ENCODE measurements around the gene FGF14. TPM values are rescaled to one million over a fixed set of nuclear protein-coding genes. Genes with fewer than 3 reads are reported as not detected.

Gene FGF14
- total RNA-seq, 1 donor from 2014 or later, result 0.23 TPM

- H3K36me3 ChIP-seq (ENCODE audit: insufficient read depth, low read length), result no peaks in the 10 kb centered on the region
- no peak for TF ChIP-seq EZH2 (IDR thresholded peaks at IDR 0.05; ENCODE audit: insufficient read depth, low read length)
- no peak for TF ChIP-seq CTCF (IDR thresholded peaks at IDR 0.05; ENCODE audit: insufficient read depth, low read depth, low read length)
- no peak overlapping the region for H2AFZ ChIP-seq (ENCODE audit: low read depth, low read length)
- FAIRE-seq (no peak), DNase-seq (ENCODE audit: low read depth) (no peak)
- Mint-ChIP-seq H3K4me3 (ENCODE audit: unreplicated experiment) (no peak overlapping the region), H3K27ac (ENCODE audit: unreplicated experiment) (no peak overlapping the region), H3K4me1 (ENCODE audit: low read depth, unreplicated experiment) (no peaks in the 10 kb centered on the region), H3K36me3 (ENCODE audit: low read depth, unreplicated experiment) (no peaks in the 10 kb centered on the region), H3K27me3 (ENCODE audit: low read depth, unreplicated experiment) (no peaks in the 10 kb centered on the region), H3K9me3 (ENCODE audit: unreplicated experiment) (peaks cover 1% of the 10 kb centered on the region)
- H4K20me1 ChIP-seq (ENCODE audit: insufficient read depth, low read length), result no peaks in the 10 kb centered on the region
- H3K4me1 ChIP-seq (ENCODE audit: insufficient read depth, low read length), result no peaks in the 10 kb centered on the region
- no peak overlapping the region for H3K4me2 ChIP-seq (ENCODE audit: low read length)
- no peak overlapping the region for H3K4me3 ChIP-seq (ENCODE audit: insufficient read depth, low read depth, low read length)
- H3K9me3 ChIP-seq (ENCODE audit: insufficient read depth, low read depth, low read length), result no peaks in the 10 kb centered on the region
- no peak overlapping the region for H3K27ac ChIP-seq (ENCODE audit: low read depth, low read length)
- no peak overlapping the region for H3K9ac ChIP-seq (ENCODE audit: low read length)
- no peaks in the 10 kb centered on the region for H3K27me3 ChIP-seq (ENCODE audit: insufficient read depth, low read length)
- no peaks in the 10 kb centered on the region for H3K79me2 ChIP-seq (ENCODE audit: insufficient read depth, low read length)
These were observed 50.3 kb downstream of the FGF14 start for GRCh38 chr13:102351521-102351920.

DNA sequence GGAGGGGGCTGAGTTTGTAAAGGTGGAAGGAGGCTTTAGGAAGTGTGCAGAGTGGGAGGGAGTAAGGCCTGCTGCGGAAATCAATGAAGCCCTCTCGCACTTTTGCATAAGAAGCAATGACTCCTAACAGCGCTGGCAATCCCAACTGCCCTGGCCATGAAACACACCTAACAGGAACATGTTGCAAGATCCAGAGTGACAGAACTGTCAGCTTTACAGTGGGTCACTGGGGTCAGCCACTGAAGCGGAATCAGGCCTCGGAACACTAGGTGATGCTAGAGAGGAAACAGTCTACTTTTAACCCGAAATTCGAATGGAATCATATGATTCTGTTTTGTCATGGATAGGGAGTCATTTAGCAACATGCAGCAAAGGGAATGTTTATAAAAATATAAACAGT, 54.4 kb downstream of the FGF14 start:
- Mint-ChIP-seq H3K4me1 (ENCODE audit: low read depth, unreplicated experiment) (no peaks in the 10 kb centered on the region), H3K36me3 (ENCODE audit: low read depth, unreplicated experiment) (no peaks in the 10 kb centered on the region), H3K9me3 (ENCODE audit: unreplicated experiment) (peaks cover 1% of the 10 kb centered on the region), H3K27ac (ENCODE audit: unreplicated experiment) (no peak overlapping the region), H3K4me3 (ENCODE audit: unreplicated experiment) (no peak overlapping the region), H3K27me3 (ENCODE audit: low read depth, unreplicated experiment) (no peaks in the 10 kb centered on the region)
- no peak overlapping the region for H3K27ac ChIP-seq (ENCODE audit: low read depth, low read length)
- no peak overlapping the region for H3K4me2 ChIP-seq (ENCODE audit: low read length)
- no peaks in the 10 kb centered on the region for H3K36me3 ChIP-seq (ENCODE audit: insufficient read depth, low read length)
- no peak overlapping the region for H3K4me3 ChIP-seq (ENCODE audit: insufficient read depth, low read depth, low read length)
- TF ChIP-seq EZH2 (IDR thresholded peaks at IDR 0.05; ENCODE audit: insufficient read depth, low read length), result no peak
- TF ChIP-seq CTCF (IDR thresholded peaks at IDR 0.05; ENCODE audit: insufficient read depth, low read depth, low read length), result no peak
- no peaks in the 10 kb centered on the region for H4K20me1 ChIP-seq (ENCODE audit: insufficient read depth, low read length)
- H3K9ac ChIP-seq (ENCODE audit: low read length), result no peak overlapping the region
- no peaks in the 10 kb centered on the region for H3K4me1 ChIP-seq (ENCODE audit: insufficient read depth, low read length)
- no peaks in the 10 kb centered on the region for H3K27me3 ChIP-seq (ENCODE audit: insufficient read depth, low read length)
- DNase-seq (ENCODE audit: low read depth) (no peak), FAIRE-seq (no peak)
- H3K79me2 ChIP-seq (ENCODE audit: insufficient read depth, low read length), result no peaks in the 10 kb centered on the region
- no peaks in the 10 kb centered on the region for H3K9me3 ChIP-seq (ENCODE audit: insufficient read depth, low read depth, low read length)
- H2AFZ ChIP-seq (ENCODE audit: low read depth, low read length), result no peak overlapping the region

GRCh38 chr13:102346769-102347168, 55.1 kb downstream of the FGF14 start:
- H3K36me3 Mint-ChIP-seq (ENCODE audit: low read depth, unreplicated experiment), result no peaks in the 10 kb centered on the region
- H3K36me3 ChIP-seq (ENCODE audit: insufficient read depth, low read length), result no peaks in the 10 kb centered on the region
- H3K4me1 ChIP-seq (ENCODE audit: insufficient read depth, low read length), result no peaks in the 10 kb centered on the region
- no peaks in the 10 kb centered on the region for H3K27me3 Mint-ChIP-seq (ENCODE audit: low read depth, unreplicated experiment)
- TF ChIP-seq CTCF (IDR thresholded peaks at IDR 0.05; ENCODE audit: insufficient read depth, low read depth, low read length) (no peak), EZH2 (IDR thresholded peaks at IDR 0.05; ENCODE audit: insufficient read depth, low read length) (no peak)
- H3K79me2 ChIP-seq (ENCODE audit: insufficient read depth, low read length), result no peaks in the 10 kb centered on the region
- DNase-seq (ENCODE audit: low read depth) (no peak), FAIRE-seq (no peak)
- H2AFZ ChIP-seq (ENCODE audit: low read depth, low read length), result no peak overlapping the region
- no peak overlapping the region for H3K4me2 ChIP-seq (ENCODE audit: low read length)
- no peak overlapping the region for H3K4me3 ChIP-seq (ENCODE audit: insufficient read depth, low read depth, low read length)
- no peak overlapping the region for H3K27ac ChIP-seq (ENCODE audit: low read depth, low read length)
- peaks cover 1% of the 10 kb centered on the region for H3K9me3 Mint-ChIP-seq (ENCODE audit: unreplicated experiment)
- H3K4me3 Mint-ChIP-seq (ENCODE audit: unreplicated experiment), result no peak overlapping the region
- H3K4me1 Mint-ChIP-seq (ENCODE audit: low read depth, unreplicated experiment), result no peaks in the 10 kb centered on the region
- H3K9me3 ChIP-seq (ENCODE audit: insufficient read depth, low read depth, low read length), result no peaks in the 10 kb centered on the region
- no peak overlapping the region for H3K9ac ChIP-seq (ENCODE audit: low read length)
- H3K27me3 ChIP-seq (ENCODE audit: insufficient read depth, low read length), result no peaks in the 10 kb centered on the region
- H4K20me1 ChIP-seq (ENCODE audit: insufficient read depth, low read length), result no peaks in the 10 kb centered on the region
- no peak overlapping the region for H3K27ac Mint-ChIP-seq (ENCODE audit: unreplicated experiment)

All from astrocyte (in vitro differentiated cells and primary cell).